NCI-H1436 (cell line): ENCODE measurements around the gene MAPK10.
"Not testable (repeated sequence)": the region's sequence is repeated elsewhere in the genome, so short reads cannot be mapped to it uniquely, and the experiment has no call there.

Experiments
- DNase-seq: peaks from one replicate; lab custom pipeline; 2025; lab: John Stamatoyannopoulos, UW

The MAPK10 gene

DNA sequence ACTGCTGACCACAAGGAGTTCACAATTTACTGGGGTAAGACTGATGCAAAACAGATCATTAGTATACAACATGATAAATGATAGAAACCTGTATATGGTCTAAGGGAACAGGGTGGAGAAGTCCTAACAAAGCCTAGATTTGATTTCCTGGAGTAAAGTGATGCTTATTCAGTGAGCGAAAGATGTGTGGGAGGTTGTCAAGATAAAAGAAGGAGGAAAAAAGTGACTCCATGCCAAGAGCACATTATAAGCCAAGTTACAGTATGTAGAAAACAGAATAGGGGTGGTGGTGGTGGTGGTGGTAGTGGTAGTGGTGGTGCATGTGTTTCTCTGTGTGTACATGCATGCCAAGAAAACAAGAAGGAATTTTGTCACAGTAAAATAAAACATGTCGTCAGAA is 325.2 kb downstream of the MAPK10 start:
- no peak for DNase-seq

DNA sequence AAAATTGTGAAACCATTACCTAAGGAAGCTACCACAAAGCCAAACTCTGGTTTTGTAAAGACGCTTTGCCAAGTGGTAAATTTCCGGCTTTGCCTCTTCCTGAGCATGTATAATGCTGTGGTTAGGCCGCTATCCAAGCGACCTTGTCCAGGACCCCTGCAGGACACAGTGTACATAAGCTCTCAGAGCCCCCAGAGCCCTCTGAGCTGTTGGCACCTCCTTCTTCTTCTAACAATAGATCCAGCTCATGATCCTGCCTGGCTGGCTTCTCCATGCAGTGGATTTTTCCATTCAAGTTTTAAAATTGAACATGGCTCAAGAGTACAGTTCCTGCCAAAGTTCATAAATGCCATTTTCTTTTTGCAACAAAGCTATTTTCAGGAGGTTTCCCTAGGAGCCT is 326.7 kb downstream of the MAPK10 start:
- no peak for DNase-seq

DNA sequence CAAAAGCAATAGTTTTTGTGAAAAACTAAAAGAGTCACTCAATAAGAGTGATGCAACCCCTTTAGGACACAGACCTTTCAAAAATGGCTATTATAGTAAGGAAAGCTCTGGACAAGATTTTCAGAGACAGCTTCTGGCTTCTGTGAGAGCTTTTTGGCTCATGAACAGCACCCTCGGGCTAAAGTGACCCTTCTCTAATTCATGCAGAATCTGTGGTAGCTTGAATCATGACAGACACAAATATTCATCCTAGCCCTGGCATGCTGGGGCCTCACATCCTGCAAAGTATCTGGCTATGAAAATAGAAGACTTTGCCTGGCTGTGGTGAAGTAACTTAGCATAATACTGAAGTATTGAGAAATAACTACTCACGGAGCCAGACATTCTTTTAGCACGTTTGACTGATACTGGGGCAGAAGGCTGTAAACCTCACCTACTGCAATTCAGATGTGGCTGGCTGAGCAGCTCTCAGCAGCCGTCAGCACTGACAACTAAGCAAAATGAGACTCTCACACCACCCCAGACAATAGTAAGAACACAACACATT is 327.3 kb downstream of the MAPK10 start:
- DNase-seq: no peak

DNA sequence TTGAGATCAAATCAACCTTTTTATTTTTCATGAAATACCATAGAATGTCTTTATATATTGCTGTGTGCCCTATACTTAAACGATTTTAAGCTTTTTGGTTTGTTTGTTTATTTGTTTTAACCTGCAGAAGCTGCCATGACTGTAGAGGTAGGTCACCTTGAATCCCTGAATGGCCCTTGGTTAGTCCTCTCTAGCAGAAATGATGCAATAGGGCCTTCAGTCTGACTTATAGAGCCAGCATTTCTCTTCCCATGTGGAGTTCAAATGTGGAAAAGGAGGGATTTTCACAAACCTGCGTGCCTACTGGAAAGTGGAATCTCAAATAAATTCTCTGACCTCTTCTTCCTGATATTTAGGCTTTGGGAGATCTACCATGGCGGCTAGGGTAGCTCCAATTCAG is 327.9 kb downstream of the MAPK10 start:
- no peak for DNase-seq

DNA sequence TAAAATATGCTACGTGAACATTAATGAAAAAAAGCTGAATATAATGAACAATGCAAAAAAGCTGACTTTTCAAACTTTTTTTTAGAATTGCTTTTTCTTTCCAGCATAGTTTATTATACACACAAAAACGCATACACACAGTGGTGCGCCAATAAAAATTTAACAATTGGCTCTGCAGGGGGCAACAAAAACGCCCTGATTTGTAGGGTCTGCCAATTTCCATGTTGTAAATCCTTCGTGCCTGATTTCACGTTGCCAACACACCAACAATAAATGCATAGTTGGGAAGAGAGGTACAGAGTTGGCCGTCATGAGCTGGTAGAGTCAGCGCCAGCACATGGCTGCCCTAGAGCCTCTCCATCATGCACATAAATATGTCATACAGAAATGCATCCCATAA is 333.1 kb downstream of the MAPK10 start:
- DNase-seq: no peak

DNA sequence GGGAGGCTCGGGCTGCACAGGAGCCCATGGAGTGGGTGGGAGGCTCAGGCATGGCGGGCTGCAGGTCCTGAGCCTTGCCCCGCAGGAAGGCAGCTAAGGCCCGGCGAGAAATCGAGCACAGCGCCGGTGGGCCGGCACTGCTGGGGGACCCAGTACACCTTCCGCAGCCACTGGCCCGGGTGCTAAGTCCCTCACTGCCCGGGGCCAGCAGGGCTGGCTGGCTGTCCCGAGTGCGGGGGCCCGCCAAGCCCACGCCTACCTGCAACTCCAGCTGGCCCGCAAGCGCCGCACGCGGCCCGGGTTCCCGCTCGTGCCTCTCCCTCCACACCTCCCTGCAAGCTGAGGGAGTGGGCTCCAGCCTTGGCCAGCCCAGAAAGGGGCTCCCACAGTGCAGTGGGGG is 338.2 kb downstream of the MAPK10 start:
- DNase-seq: not testable (repeated sequence)

DNA sequence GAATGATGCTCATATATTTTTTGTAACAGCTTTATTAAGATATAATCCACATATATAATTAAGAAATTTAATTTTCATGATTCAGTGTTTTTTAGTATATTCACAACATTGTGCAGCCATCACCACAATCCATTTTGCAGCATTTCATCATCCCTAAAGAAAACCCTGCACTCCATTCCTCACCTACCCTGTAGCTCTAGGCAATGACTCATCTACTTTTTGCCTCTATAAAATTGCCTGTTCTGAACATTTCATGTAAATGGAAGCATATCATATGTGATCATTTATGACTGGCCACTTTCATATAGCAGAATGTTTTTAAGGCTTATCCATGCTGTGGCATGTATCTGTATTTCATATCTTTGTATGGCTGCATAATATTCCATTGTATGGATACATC is 339.9 kb downstream of the MAPK10 start:
- no peak for DNase-seq

DNA sequence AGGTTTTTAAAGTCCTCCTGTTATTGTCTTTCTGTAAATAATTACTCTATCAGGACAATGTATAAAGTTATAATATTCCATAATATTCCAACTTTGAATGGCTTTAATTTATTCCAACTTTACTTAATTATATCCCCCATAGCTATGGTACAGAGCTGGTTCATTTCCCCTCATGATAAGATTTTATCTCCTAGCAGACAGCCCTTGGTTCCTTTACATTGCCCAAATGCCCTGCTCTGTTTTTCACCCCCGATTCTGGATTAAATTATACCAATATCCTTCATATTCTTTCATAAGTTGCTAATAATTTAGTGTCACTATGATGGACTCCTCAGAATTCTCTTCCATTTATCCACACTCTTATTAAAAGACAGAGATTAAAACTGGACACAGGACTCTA is 340.5 kb downstream of the MAPK10 start:
- no peak for DNase-seq

DNA sequence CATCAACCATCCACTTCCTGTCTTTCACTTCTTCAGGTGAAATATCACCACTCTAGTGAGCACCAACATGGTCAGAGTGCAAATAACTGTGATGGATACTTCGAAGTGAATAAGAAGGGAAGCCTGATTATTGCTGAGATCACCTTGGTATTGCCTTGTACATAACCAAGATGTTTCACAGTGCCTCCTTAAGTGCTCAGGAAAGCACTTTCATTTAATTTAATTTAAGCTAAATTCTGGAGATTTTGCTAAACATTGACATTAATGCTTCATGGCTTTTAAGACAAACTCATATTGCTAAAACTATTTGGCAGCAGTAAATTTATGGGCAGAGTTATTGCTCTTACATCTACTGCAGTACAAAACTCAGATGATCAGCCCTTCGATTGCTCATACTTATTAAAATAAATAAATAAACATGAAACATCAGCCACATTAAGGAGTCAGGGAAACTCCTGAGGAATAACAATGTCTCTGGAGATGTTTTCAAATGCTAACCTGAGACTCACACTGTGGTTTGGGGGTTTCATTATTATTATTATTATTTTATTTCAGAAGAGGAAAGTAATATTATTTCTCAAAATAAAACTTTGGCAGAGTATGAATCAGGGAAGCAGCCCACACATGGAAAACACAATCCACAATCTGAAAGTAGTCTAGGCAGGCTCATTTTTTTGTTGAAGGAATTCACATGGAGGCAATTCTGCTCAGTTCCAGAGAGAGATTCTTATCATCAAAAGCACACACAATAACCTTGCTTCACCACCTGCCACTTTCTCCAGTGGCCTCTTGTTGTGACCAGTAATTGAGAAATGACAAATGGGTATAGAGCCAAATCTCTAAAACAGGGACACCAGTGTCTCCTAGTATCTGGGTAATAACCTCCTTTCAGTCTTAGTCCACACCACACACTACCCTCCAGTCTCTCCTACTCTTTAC is 344.2 kb downstream of the MAPK10 start:
- no peak for DNase-seq

DNA sequence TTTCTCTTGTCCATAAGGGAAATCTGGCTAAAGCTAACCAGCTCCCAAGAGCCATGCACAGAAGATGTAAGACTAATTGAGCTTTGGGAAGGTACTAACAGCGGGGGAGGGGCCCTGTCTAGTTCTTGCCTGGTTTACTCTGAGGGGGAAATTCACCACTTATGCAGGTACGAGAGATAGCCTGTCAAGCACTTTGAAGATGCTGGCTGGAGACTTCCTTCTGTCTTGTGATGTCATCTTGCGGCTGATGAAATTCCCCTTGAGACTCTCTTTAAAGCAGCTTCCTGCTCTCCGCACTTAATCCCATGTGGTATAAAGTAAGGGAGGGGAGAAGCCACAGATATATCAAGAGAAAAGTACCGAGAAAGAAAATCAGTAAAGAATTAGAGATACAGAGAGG is 345.3 kb downstream of the MAPK10 start:
- no peak for DNase-seq

DNA sequence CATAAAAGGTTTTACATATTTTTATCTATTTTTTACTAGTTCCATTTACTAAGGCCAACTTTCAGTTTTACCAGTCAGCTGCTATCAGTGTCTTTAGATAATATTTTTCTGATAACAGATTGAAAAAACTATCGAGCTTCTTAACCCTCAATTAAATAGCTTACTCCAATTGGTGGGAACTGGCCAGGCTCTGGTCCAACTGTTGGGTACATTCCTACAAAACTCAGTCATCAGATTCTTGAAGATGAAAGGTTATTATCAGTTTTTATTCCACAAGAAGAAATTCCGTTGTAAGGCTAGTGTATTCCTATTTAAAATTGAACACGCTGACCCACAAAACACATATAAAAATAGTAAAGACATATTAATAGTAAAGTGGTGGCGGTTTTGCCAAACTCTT is 346.2 kb downstream of the MAPK10 start:
- DNase-seq: no peak

DNA sequence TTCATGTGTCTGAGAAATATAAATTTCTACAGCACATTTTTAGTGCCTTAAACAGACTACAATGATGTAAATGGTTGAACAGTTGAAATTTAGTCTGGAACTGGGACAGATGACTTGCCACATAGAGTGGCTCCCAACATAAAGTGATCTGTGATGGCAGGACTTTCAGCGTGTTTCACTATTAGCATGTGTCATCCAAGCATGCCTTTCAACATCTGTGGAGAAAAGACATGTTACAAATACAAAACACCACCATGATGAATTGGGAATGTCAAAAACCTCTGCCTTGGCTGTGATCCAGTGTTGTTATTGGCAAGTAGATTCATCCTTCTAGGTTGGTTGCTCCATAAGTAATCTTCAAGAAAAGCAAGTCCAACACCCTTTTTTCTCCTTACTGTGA is 348.7 kb downstream of the MAPK10 start:
- no peak for DNase-seq

DNA sequence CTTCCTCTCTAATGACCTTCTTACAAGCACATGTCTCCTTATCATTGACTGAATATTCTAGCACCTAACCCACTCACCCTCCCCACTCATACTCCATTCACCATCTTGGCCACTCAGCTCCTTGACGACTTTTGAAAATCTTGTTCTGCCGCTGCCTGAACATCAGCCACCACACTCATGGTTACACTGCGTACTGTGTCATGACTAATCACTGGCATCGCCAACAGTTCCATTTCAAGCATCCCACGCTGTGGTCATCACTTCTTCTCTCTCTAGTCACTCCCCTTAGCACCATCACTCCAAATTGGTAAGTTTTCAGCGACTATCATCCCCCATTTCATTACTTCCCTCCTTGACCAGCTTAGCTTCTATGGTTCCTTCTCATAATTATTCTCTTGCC is 352.8 kb downstream of the MAPK10 start:
- DNase-seq: no peak

DNA sequence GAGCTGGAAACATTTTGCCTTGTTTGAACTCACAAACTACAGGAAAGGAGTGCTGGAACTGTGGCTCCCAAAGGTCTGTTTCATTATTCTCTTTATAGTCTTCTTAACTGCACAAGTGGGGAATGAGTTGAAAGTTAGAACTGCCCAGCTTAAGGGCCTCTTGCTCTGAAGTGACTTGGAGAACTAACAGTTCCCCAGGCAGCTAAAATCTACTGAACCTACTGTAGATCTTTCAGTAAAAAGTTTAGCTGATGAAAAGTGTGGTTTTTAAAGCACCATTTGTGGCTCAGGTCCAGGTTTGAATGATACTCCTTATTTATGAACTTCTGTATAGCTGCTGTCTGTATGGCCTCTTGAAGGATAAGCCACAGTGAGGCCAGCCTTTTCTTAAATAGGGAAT is 353.8 kb downstream of the MAPK10 start:
- no peak for DNase-seq

DNA sequence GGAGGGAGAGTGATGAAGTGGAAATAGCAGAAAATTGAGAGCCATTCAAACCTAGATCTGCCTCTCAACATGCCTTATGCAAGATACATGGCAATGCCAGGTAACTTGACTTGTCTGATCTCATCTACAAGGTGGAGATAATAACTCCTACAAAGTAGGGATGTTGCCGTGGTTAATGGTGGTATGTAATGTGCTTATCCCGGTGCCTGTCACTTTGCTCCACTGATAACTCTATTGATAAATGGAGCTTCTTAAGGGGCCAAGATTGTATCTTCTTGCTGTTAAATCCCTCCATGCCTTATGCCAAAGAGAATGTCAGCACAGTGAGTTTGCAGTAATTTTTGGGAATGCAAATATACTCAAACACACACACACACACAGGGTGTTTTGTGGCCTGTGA is 355.8 kb downstream of the MAPK10 start:
- no peak for DNase-seq

DNA sequence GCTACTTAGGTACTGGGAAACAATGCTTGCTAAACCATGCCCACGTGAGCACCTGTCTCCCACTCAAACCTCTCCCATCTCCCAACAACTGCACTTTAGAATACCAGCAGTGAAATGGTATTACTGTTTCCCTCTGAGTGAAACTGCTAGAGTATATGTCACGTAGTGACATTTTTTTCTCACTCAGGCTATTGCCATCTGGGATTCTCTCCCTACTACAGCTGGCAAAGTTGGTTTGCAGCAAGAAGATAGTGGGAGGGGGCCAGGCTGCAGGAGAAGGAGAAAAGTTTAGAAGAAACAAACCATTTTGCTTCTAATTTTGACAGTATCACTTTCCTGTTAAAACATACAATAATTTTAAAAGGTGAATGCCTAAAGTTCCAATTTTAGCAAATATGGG is 358.3 kb downstream of the MAPK10 start:
- no peak for DNase-seq

DNA sequence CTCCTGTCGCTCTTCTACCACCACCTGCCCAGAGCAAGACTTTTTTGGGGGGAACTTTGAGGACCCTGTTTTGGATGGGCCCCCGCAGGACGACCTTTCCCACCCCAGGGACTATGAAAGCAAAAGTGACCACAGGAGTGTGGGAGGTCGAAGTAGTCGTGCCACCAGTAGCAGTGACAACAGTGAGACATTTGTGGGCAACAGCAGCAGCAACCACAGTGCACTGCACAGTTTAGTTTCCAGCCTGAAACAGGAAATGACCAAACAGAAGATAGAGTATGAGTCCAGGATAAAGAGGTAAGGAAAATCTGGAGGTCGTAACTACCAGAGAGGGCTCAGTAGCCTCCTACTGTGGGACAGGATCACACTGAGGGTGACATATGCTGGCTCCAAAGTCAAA is 364.5 kb downstream of the MAPK10 start:
- no peak for DNase-seq

DNA sequence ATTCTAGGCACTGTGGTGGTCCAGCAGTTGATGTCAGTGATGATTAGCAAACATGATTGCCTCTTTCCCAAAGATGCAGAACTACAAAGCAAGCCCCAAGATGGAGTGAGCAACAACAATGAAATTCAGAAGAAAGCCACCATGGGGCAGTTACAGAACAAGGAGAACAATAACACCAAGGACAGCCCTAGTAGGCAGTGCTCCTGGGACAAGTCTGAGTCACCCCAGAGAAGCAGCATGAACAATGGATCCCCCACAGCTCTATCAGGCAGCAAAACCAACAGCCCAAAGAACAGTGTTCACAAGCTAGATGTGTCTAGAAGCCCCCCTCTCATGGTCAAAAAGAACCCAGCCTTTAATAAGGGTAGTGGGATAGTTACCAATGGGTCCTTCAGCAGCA is 365.3 kb downstream of the MAPK10 start:
- DNase-seq: no peak

DNA sequence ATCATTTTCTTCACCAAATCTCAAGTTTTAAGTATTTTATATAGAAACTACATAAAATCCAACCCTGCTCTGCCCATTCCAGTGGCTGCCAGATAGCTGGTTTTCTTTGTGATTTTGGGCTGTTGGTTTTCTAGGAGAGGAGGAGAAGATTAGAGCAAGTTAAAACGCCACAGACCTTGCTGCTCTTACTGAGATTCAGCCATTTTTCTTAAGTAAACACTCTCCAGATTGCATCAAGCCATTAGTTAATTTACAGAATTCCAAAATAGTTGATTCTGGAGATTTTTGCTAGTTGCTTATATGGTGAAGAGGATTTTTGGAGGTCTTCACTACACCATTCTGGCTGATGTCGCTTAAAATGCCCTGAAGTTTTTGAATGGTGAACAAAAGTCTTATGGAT is 366.2 kb downstream of the MAPK10 start:
- DNase-seq: no peak

DNA sequence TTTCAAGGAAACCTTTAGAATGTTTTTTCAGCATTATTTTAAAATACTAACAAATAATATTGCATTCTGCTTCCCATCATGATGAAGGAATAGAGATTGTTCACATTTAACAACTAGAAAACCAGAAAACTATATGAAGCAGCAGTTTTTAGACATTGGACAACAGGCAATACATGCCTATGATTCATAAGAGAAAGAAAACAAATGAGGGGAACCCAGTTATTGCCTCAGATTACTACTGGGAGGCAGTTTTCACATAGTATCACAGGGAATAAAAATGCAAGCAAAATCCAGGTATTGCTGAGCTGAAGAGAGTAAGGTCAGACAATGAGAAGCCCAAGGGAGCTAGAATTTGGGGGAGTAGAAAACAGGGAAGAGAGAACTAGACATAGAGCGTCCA is 373.6 kb downstream of the MAPK10 start:
- no peak for DNase-seq

DNA sequence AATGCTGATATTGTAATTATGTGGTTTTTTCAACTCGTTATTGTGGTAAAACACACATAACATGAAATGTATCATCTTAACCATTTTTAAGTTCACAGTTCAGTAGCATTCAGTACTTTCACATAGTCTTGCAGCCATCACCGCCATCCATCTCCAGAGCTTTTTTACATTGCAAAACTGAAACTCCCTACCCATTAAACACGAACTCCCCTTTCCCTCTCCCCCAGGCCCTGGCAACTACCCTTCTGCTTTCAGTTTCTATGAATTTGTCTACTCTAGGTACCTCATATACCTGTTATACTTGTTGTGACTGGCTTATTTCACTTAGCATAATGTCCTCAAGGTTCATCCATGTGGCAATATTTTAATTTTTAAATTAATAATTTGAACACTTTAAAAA is 380.6 kb downstream of the MAPK10 start:
- no peak for DNase-seq

DNA sequence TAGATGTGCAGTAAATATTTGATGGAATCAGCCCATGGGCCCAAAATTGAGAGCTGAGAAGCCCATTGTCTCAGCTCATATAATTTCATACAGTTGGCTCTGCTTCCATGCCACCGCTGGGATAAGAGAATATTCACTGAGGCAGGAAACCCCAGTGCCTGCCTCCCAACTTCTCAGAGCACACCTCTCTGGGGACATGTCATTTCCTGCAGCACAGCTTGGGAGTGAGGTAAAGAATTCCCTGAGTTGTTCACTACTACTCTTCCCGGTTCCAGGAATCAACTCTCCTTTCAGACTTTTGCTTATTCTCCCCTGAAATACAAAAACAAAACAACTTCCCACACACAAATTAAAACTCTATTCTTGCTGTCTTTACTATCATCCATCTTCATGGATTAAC is 389.3 kb downstream of the MAPK10 start:
- DNase-seq: no peak

DNA sequence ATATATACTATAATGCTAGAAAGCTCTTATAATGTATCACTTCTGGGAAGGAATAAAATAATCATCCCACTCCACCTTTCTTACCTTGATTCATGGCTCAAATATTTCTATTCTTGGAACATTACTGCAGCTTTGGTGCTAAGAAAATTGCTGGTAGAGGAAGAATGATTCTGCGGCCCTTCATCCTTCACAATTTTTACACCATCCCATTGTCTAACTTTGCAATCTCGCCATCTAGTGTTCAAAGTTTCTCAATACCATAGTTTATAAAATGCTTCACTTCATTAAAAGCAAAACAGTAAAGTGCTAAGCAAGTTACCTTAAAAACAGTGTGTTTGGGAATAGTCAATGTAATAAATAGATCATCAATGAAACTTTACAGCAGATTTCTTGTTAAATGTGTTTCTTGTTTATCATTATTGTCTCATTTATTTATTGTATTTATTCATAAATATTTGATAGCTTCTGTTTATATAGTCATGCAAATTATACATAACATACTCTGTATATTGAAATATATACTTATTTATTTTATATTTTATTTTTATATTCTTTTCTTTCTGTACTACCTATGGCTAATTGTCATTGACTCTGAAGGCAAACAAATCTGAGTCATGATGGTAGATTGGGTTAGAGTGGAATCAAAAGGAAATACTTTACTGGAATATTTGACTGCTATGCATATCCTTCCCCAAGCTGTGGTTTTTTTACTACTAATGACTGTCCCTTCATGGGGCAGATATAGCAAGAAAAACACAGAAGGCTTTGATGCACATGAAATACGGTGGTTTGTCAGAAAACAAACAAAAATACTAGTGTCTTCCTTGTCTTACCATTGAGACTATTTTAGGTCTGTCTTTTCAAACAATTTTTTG is 390.7 kb downstream of the MAPK10 start:
- peak; percentile 65 for DNase-seq
